HCT116 (cell line): ENCODE results near the gene PXMP2. TPM values are rescaled to one million over a fixed set of nuclear protein-coding genes. Genes with fewer than 3 reads are reported as not detected.

Experiments used
- ATAC-seq: fragments of 200-7000 bp; cut with Tn5 transposase; 2 replicates; pipeline ENCODE4 v1.9.1; 2020; ENCODE audit warnings: mild to moderate bottlenecking, moderate library complexity
- BruUV-seq: library from RNA; stranded (reverse); fragments of 400-500 nt; replicated peaks from 2 replicates; lab custom pipeline; 2021; lab: Mats Ljungman, UMichigan
- CTCF ChIA-PET: fragments of 300-600 bp; sonication (Branson Sonifier 250); formaldehyde crosslinking; loops from one replicate; lab custom pipeline; 2021; ENCODE audit warnings: antibody characterized with exemption; lab: Charles Lee
- POLR2A ChIA-PET: fragments of 300-600, 350-600 bp; sonication (Branson Sonifier 250); formaldehyde crosslinking; loops from one replicate; lab custom pipeline; 2021; ENCODE audit warnings: antibody characterized with exemption; lab: Charles Lee
- RAD21 ChIA-PET, 2 experiments: fragments of 300-600 bp; sonication (Branson Sonifier 250); formaldehyde crosslinking; loops; one replicate each; lab custom pipeline; 2023; ENCODE audit warnings: low total read pairs in 2 of 2; ENCODE audit not compliant: uncharacterized antibody in 2 of 2, unreplicated experiment in 2 of 2, low non-redundant PET in 1 of 2; lab: Charles Lee
- DNase-seq: peaks from one replicate; pipeline ENCODE4 v3.0.0-alpha.2; 2010; ENCODE audit warnings: low read depth, low spot score
- H2AFZ ChIP-seq: fragments of 200-600 bp; shearing (Covaris generic), sonication (generic); 2 replicates; pipeline ENCODE4 v1.6.1; 2017; ENCODE audit warnings: low read depth, mixed run types, mixed read lengths, antibody characterized with exemption, low read length; ENCODE audit not compliant: poor library complexity, severe bottlenecking
- H3K27ac ChIP-seq: 2 replicates; pipeline ENCODE4 v1.5.1; 2012; ENCODE audit warnings: low read depth, low read length
- H3K27me3 ChIP-seq: fragments of 200-600 bp; sonication (generic); 2 replicates; pipeline ENCODE4 v1.6.1; 2016; ENCODE audit warnings: mixed run types, low read length, mixed read lengths; ENCODE audit not compliant: insufficient read depth
- H3K36me3 ChIP-seq, 2 experiments: fragments of 200-500 bp in 1 of 2; fragments of 200-600 bp in 1 of 2; sonication (Bioruptor generic) in 1 of 2; sonication (generic) in 1 of 2; 2 replicates each; pipeline versions ENCODE4 v1.5.1 to v1.6.1; 2014 to 2016; ENCODE audit warnings: low read length in 2 of 2, inconsistent platforms in 1 of 2, mixed read lengths in 1 of 2, mixed run types in 1 of 2; ENCODE audit not compliant: insufficient read depth in 2 of 2, control insufficient read depth in 1 of 2
- H3K4me1 ChIP-seq, 2 experiments: fragments of 200-600 bp in 1 of 2; sonication (generic) in 1 of 2; 2 replicates each; pipeline versions ENCODE4 v1.5.1 to v1.6.1; 2012 to 2017; ENCODE audit warnings: low read length in 2 of 2, inconsistent platforms in 1 of 2, mild to moderate bottlenecking in 1 of 2, mixed read lengths in 1 of 2, mixed run types in 1 of 2, moderate library complexity in 1 of 2; ENCODE audit not compliant: insufficient read depth in 2 of 2, control insufficient read depth in 1 of 2
- H3K4me2 ChIP-seq: fragments of 200-600 bp; sonication (generic); 2 replicates; pipeline ENCODE4 v1.6.1; 2017; ENCODE audit warnings: mixed run types, low read length, mixed read lengths
- H3K4me3 ChIP-seq, 2 experiments: fragments of 200-600 bp in 1 of 2; sonication (generic) in 1 of 2; replicated peaks in 1 of 2; 2 replicates each; pipeline ENCODE4 v1.5.1; 2011 to 2016; ENCODE audit warnings: low read length in 2 of 2, control low read depth in 1 of 2, low read depth in 1 of 2, mild to moderate bottlenecking in 1 of 2, mixed read lengths in 1 of 2, mixed run types in 1 of 2
- H3K79me2 ChIP-seq: fragments of 200-600 bp; sonication (generic); 2 replicates; pipeline ENCODE4 v1.6.1; 2017; ENCODE audit warnings: mild to moderate bottlenecking, mixed run types, low read length, moderate library complexity, mixed read lengths; ENCODE audit not compliant: insufficient read depth
- H3K9ac ChIP-seq: fragments of 200-600 bp; sonication (generic); 2 replicates; pipeline ENCODE4 v1.6.1; 2016; ENCODE audit warnings: low read length, mixed read lengths
- H3K9me2 ChIP-seq: fragments of 200-600 bp; sonication (generic), shearing (Covaris generic); 2 replicates; pipeline ENCODE4 v1.6.1; 2017; ENCODE audit warnings: mixed run types, mild to moderate bottlenecking, moderate library complexity; ENCODE audit not compliant: insufficient read depth
- H3K9me3 ChIP-seq, 2 experiments: fragments of 200-500 bp in 1 of 2; fragments of 200-600 bp in 1 of 2; sonication (Bioruptor generic) in 1 of 2; sonication (generic) in 1 of 2; 2 replicates each; pipeline ENCODE4 v1.6.1; 2014 to 2017; ENCODE audit warnings: low read length in 2 of 2, mixed read lengths in 2 of 2, inconsistent platforms in 1 of 2, low read depth in 1 of 2, mild to moderate bottlenecking in 1 of 2, mixed run types in 1 of 2, moderate library complexity in 1 of 2; ENCODE audit not compliant: control insufficient read depth in 1 of 2, insufficient read depth in 1 of 2
- H4K20me1 ChIP-seq: fragments of 200-600 bp; sonication (generic), shearing (Covaris generic); 2 replicates; pipeline ENCODE4 v1.6.1; 2017; ENCODE audit warnings: mixed run types, mild to moderate bottlenecking, moderate library complexity; ENCODE audit not compliant: insufficient read depth
- CBX3 ChIP-seq: IDR thresholded peaks from 2 replicates; pipeline ENCODE4 v1.6.1; 2012; ENCODE audit warnings: low read depth
- EGR1 ChIP-seq: IDR thresholded peaks from 2 replicates; pipeline ENCODE4 v1.6.1; 2012; ENCODE audit warnings: low read depth
- FOSL1 ChIP-seq: IDR thresholded peaks from 2 replicates; pipeline ENCODE4 v1.6.1; 2012; ENCODE audit warnings: low read depth
- JUND ChIP-seq: IDR thresholded peaks from 2 replicates; pipeline ENCODE4 v1.6.1; 2012
- POLR2AphosphoS5 ChIP-seq: IDR thresholded peaks from 2 replicates; pipeline ENCODE4 v1.6.1; 2011; ENCODE audit warnings: mild to moderate bottlenecking, low read depth, low read length, moderate library complexity
- SIN3A ChIP-seq: IDR thresholded peaks from 2 replicates; pipeline ENCODE4 v1.6.1; 2012; ENCODE audit warnings: low read depth
- TCF7L2 ChIP-seq: IDR thresholded peaks from 2 replicates; pipeline ENCODE4 v1.7.0; 2011; ENCODE audit warnings: borderline replicate concordance, inconsistent platforms; ENCODE audit not compliant: insufficient read depth, insufficient read length; ENCODE audit errors: extremely low read depth
- YY1 ChIP-seq: IDR thresholded peaks from 2 replicates; pipeline ENCODE4 v1.6.1; 2011; ENCODE audit warnings: low read length, low read depth, moderate library complexity, mild to moderate bottlenecking; ENCODE audit not compliant: insufficient replicate concordance; ENCODE audit errors: extremely low read depth
- ZBTB33 ChIP-seq: IDR thresholded peaks from 2 replicates; pipeline ENCODE4 v1.6.1; 2011; ENCODE audit warnings: mild to moderate bottlenecking, low read length, moderate library complexity; ENCODE audit not compliant: insufficient replicate concordance; ENCODE audit errors: extremely low read depth
- ZFX ChIP-seq: fragments of 450-650 bp; IDR thresholded peaks from 2 replicates; pipeline ENCODE4 v1.6.1; 2017
- intact Hi-C: fragments of 100-400 bp; cut with micrococcal nuclease; formaldehyde crosslinking; loops from 2 replicates; pipeline ENCODE4 v1.10.0; 2022
- total RNA-seq: library from RNA; stranded (reverse); gene quantifications from one replicate; pipeline ENCODE4 v1.2.1, GENCODE V29; 2021; ENCODE audit not compliant: unreplicated experiment
- TF ChIP-seq, protein P1 (sequence below), 3 experiments: fragments of 200-600 bp in 1 of 3; sonication (generic) in 1 of 3; IDR thresholded peaks in 2 of 3; conservative IDR thresholded peaks in 1 of 3; 2 replicates each; pipeline ENCODE4 v1.5.1; 2012 to 2017; ENCODE audit warnings: low read depth in 2 of 3, low read length in 2 of 3, antibody characterized with exemption in 1 of 3, borderline replicate concordance in 1 of 3, control low read depth in 1 of 3, mild to moderate bottlenecking in 1 of 3, mixed read lengths in 1 of 3, mixed run types in 1 of 3, moderate library complexity in 1 of 3; ENCODE audit not compliant: insufficient read depth in 1 of 3

PXMP2 gene
- total RNA-seq, 1 experiment from 2014 or later = 30.9 TPM

- H3K9ac ChIP-seq = no peak overlapping the region
- RAD21 ChIA-PET = no interaction called here
- no peaks in the 10 kb centered on the region for H4K20me1 ChIP-seq
- DNase-seq (no peak), ATAC-seq (no peak)
- intact Hi-C loops = no loop called here
- H3K27ac ChIP-seq = no peak overlapping the region
- no TSS peak for BruUV-seq
- no peak overlapping the region for H3K4me3 ChIP-seq
- no peaks in the 10 kb centered on the region for H3K79me2 ChIP-seq
- no peak overlapping the region for H3K4me2 ChIP-seq
- H3K9me3 ChIP-seq = no peaks in the 10 kb centered on the region
- H3K9me2 ChIP-seq = no peaks in the 10 kb centered on the region
- H3K4me1 ChIP-seq = no peaks in the 10 kb centered on the region
- peaks cover 28 to 60% of the 10 kb centered on the region in 2 experiments for H3K36me3 ChIP-seq
- CTCF ChIA-PET = no interaction called here
- H3K27me3 ChIP-seq = no peaks in the 10 kb centered on the region
- POLR2A ChIA-PET = no interaction called here
- TF ChIP-seq SIN3A (no peak), POLR2AphosphoS5 (no peak)
- TF ChIP-seq, protein P1, sequence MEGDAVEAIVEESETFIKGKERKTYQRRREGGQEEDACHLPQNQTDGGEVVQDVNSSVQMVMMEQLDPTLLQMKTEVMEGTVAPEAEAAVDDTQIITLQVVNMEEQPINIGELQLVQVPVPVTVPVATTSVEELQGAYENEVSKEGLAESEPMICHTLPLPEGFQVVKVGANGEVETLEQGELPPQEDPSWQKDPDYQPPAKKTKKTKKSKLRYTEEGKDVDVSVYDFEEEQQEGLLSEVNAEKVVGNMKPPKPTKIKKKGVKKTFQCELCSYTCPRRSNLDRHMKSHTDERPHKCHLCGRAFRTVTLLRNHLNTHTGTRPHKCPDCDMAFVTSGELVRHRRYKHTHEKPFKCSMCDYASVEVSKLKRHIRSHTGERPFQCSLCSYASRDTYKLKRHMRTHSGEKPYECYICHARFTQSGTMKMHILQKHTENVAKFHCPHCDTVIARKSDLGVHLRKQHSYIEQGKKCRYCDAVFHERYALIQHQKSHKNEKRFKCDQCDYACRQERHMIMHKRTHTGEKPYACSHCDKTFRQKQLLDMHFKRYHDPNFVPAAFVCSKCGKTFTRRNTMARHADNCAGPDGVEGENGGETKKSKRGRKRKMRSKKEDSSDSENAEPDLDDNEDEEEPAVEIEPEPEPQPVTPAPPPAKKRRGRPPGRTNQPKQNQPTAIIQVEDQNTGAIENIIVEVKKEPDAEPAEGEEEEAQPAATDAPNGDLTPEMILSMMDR (IDR thresholded peaks at IDR 0.05 in 2 of 3, conservative IDR thresholded peaks at IDR 0.05 in 1 of 3; ENCODE audit: borderline replicate concordance in 1 of 3, insufficient read depth in 1 of 3, low read depth in 2 of 3, low read length in 2 of 3) = no peak
- H2AFZ ChIP-seq = no peak overlapping the region
These were observed 38.7 kb upstream of the PXMP2 start for GRCh38 chr12:132648616-132649225.

- H3K9me3 ChIP-seq = no peaks in the 10 kb centered on the region
- no peak overlapping the region for H2AFZ ChIP-seq
- H3K4me1 ChIP-seq = no peaks in the 10 kb centered on the region
- intact Hi-C loops = no loop called here
- H3K4me2 ChIP-seq = no peak overlapping the region
- CTCF ChIA-PET = no interaction called here
- POLR2A ChIA-PET = no interaction called here
- no TSS peak for BruUV-seq
- no peaks in the 10 kb centered on the region for H4K20me1 ChIP-seq
- H3K36me3 ChIP-seq = peaks cover 33 to 61% of the 10 kb centered on the region in 2 experiments
- H3K4me3 ChIP-seq = no peak overlapping the region
- DNase-seq = no peak
- H3K27me3 ChIP-seq = no peaks in the 10 kb centered on the region
- ATAC-seq = peak; percentile 16; the same call in 1 of the 2 replicates
- H3K79me2 ChIP-seq = no peaks in the 10 kb centered on the region
- H3K27ac ChIP-seq = no peak overlapping the region
- H3K9ac ChIP-seq = no peak overlapping the region
- RAD21 ChIA-PET = no interaction called here
- H3K9me2 ChIP-seq = no peaks in the 10 kb centered on the region
- TF ChIP-seq FOSL1 (no peak), POLR2AphosphoS5 (no peak), ZBTB33 (no peak), CBX3 (no peak), TCF7L2 (no peak), JUND (no peak), YY1 (no peak), EGR1 (no peak), ZFX (no peak)
- TF ChIP-seq, protein P1 (IDR thresholded peaks at IDR 0.05 in 2 of 3, conservative IDR thresholded peaks at IDR 0.05 in 1 of 3; ENCODE audit: borderline replicate concordance in 1 of 3, insufficient read depth in 1 of 3, low read depth in 2 of 3, low read length in 2 of 3) = no peak
These were observed 38.0 kb upstream of the PXMP2 start for GRCh38 chr12:132649226-132649945.
